ENCODE data around the gene GALNTL6.

DNA sequence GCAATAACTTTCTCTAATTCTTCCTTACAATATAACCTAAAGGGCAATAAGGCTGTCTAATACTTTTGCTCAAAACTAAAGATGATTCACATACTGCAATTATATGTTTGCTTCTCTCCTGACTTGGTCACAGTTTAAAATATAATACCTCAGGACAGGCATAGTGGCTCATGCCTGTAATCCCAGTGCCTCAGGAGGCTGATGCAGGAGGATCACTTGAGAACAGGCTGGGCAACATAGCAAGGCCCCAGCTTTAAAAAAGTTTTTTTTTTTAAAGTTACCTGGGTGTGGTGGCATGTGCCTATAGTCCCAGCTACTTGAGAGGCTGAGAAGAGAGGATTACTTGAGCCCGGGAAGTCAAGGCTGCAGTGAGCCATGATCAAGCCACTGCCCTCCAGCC, 1125.7 kb downstream of the GALNTL6 start:
- TF ChIP-seq POLR2A (IDR thresholded peaks at IDR 0.05) = no peak
- TF ChIP-seq, protein P1, sequence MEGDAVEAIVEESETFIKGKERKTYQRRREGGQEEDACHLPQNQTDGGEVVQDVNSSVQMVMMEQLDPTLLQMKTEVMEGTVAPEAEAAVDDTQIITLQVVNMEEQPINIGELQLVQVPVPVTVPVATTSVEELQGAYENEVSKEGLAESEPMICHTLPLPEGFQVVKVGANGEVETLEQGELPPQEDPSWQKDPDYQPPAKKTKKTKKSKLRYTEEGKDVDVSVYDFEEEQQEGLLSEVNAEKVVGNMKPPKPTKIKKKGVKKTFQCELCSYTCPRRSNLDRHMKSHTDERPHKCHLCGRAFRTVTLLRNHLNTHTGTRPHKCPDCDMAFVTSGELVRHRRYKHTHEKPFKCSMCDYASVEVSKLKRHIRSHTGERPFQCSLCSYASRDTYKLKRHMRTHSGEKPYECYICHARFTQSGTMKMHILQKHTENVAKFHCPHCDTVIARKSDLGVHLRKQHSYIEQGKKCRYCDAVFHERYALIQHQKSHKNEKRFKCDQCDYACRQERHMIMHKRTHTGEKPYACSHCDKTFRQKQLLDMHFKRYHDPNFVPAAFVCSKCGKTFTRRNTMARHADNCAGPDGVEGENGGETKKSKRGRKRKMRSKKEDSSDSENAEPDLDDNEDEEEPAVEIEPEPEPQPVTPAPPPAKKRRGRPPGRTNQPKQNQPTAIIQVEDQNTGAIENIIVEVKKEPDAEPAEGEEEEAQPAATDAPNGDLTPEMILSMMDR (IDR thresholded peaks at IDR 0.05) = no peak

Data from testis (tissue), 2 donors.